GM12801 (cell line): ENCODE results near the gene AGPAT3.

Experiments used
- CTCF ChIP-seq: IDR thresholded peaks from one replicate; pipeline ENCODE4 v1.5.1; 2011; ENCODE audit warnings: control low read depth; ENCODE audit not compliant: insufficient read length; ENCODE audit errors: extremely low read depth

Gene AGPAT3

GRCh38 chr21:43850728-43851295, 14.2 kb upstream of the AGPAT3 start:
- no peak for TF ChIP-seq CTCF

- no peak for TF ChIP-seq CTCF
Observed at GRCh38 chr21:43851593-43851992, 13.4 kb upstream of the AGPAT3 start.

- no peak for TF ChIP-seq CTCF
Observed at GRCh38 chr21:43853851-43854772, 10.9 kb upstream of the AGPAT3 start.

- no peak for TF ChIP-seq CTCF
Observed at GRCh38 chr21:43854773-43855633, 10.0 kb upstream of the AGPAT3 start.

GRCh38 chr21:43855955-43856354, 9.1 kb upstream of the AGPAT3 start:
- TF ChIP-seq CTCF, result no peak

GRCh38 chr21:43858806-43859648, 6.0 kb upstream of the AGPAT3 start:
- no peak for TF ChIP-seq CTCF

GRCh38 chr21:43859747-43860214, 5.2 kb upstream of the AGPAT3 start:
- TF ChIP-seq CTCF, result no peak
